Thyroid gland (tissue), 4 donors: ENCODE measurements around the gene IFT27. TPM values are rescaled to one million over a fixed set of nuclear protein-coding genes. Genes with fewer than 3 reads are reported as not detected.

Experiments used
- DNase-seq, 2 donors: peaks; one replicate each; pipeline ENCODE4 v3.0.0-alpha.2; 2019
- H3K27ac ChIP-seq, 3 donors: fragments of 200-600 bp; sonication (generic); 1 replicate in 2 of 3; 2 replicates in 1 of 3; pipeline ENCODE4 v1.5.1; 2016 to 2019; ENCODE audit warnings: mild to moderate bottlenecking in 1 of 3, moderate library complexity in 1 of 3
- H3K27me3 ChIP-seq: fragments of 200-600 bp; sonication (generic); one replicate; pipeline ENCODE4 v1.5.1; 2019
- H3K36me3 ChIP-seq, 2 donors: fragments of 200-600 bp; sonication (generic); one replicate each; pipeline ENCODE4 v1.5.1; 2016 to 2019
- H3K4me1 ChIP-seq, 2 donors: fragments of 200-600 bp; sonication (generic); one replicate each; pipeline ENCODE4 v1.5.1; 2017 to 2019
- H3K4me3 ChIP-seq, 3 donors: fragments of 200-600 bp; sonication (generic); replicated peaks in 1 of 3; 1 replicate in 2 of 3; 2 replicates in 1 of 3; pipeline ENCODE4 v1.5.1; 2016; ENCODE audit warnings: mild to moderate bottlenecking in 1 of 3
- H3K9me3 ChIP-seq: fragments of 200-600 bp; sonication (generic); one replicate; pipeline ENCODE4 v1.5.1; 2017
- POLR2A ChIP-seq, 2 donors: fragments of 450-650 bp; IDR thresholded peaks; one replicate each; pipeline ENCODE4 v1.6.1; 2017; ENCODE audit warnings: antibody characterized with exemption in 2 of 2, mild to moderate bottlenecking in 2 of 2, moderate library complexity in 1 of 2
- WGBS, 2 donors: methylation state at CpG; one replicate each; pipeline ENCODE4 v1.1.5; 2017; 5-methylcytosine and 5-hydroxymethylcytosine counted together
- intact Hi-C: fragments of 100-400 bp; cut with DNase I; formaldehyde crosslinking; loops from one replicate; pipeline ENCODE4 v1.15.1; 2023
- total RNA-seq, 4 donors: library from RNA; depleted of rRNA; stranded (reverse); fragments of >200 nt; gene quantifications; one replicate each; pipeline ENCODE4 v1.2.3, GENCODE V29; 2016
- TF ChIP-seq, protein P1 (sequence below), 6 experiments: fragments of 200-600 bp in 3 of 6; fragments of 450-650 bp in 3 of 6; sonication (generic) in 3 of 6; IDR thresholded peaks; one replicate each; pipeline ENCODE4 v1.5.1; 2016 to 2019; ENCODE audit warnings: antibody characterized with exemption in 6 of 6, mild to moderate bottlenecking in 2 of 6, inconsistent platforms in 1 of 6, moderate library complexity in 1 of 6

Gene IFT27
- total RNA-seq, 4 donors from 2014 or later = 25.1 to 39.2 (median 36.3) TPM

GRCh38 chr22:36772451-36772850, 3.5 kb downstream of the IFT27 start:
- H3K36me3 ChIP-seq = no peaks in the 10 kb centered on the region
- no peak overlapping the region for H3K4me3 ChIP-seq
- peaks cover 20 to 58% of the 10 kb centered on the region in 2 donors for H3K4me1 ChIP-seq
- intact Hi-C loops = no loop called here
- peak overlapping the region; percentile 37 to 93 (median 78) for H3K27ac ChIP-seq
- H3K27me3 ChIP-seq = no peaks in the 10 kb centered on the region
- WGBS, 2 donors = 58% methylated on average over 8 of the region's 8 CpGs
- no peaks in the 10 kb centered on the region for H3K9me3 ChIP-seq
- peak in 1 of 2 donors; percentile 64 for TF ChIP-seq POLR2A (IDR thresholded peaks at IDR 0.05)
- TF ChIP-seq, protein P1, sequence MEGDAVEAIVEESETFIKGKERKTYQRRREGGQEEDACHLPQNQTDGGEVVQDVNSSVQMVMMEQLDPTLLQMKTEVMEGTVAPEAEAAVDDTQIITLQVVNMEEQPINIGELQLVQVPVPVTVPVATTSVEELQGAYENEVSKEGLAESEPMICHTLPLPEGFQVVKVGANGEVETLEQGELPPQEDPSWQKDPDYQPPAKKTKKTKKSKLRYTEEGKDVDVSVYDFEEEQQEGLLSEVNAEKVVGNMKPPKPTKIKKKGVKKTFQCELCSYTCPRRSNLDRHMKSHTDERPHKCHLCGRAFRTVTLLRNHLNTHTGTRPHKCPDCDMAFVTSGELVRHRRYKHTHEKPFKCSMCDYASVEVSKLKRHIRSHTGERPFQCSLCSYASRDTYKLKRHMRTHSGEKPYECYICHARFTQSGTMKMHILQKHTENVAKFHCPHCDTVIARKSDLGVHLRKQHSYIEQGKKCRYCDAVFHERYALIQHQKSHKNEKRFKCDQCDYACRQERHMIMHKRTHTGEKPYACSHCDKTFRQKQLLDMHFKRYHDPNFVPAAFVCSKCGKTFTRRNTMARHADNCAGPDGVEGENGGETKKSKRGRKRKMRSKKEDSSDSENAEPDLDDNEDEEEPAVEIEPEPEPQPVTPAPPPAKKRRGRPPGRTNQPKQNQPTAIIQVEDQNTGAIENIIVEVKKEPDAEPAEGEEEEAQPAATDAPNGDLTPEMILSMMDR (IDR thresholded peaks at IDR 0.05) = no peak
- DNase-seq = peak; percentile 82 to 85

GRCh38 chr22:36771356-36772063, 4.4 kb downstream of the IFT27 start:
- H3K27ac ChIP-seq = peak overlapping the region in 2 of 3 donors; percentile 78 to 93
- TF ChIP-seq POLR2A (IDR thresholded peaks at IDR 0.05) = no peak
- TF ChIP-seq, protein P1 (IDR thresholded peaks at IDR 0.05) = no peak
- H3K4me1 ChIP-seq = peaks cover 18 to 58% of the 10 kb centered on the region in 2 donors
- DNase-seq = no peak
- H3K27me3 ChIP-seq = no peaks in the 10 kb centered on the region
- 96 to 97% methylated on average over 9 to 13 of the region's 13 CpGs for WGBS, 2 donors
- H3K9me3 ChIP-seq = no peaks in the 10 kb centered on the region
- H3K4me3 ChIP-seq = no peak overlapping the region
- intact Hi-C loops = no loop called here
- peaks cover 0 to 4% of the 10 kb centered on the region in 2 donors for H3K36me3 ChIP-seq

- Histone ChIP-seq H3K36me3 (peaks cover 0 to 4% of the 10 kb centered on the region in 2 donors), H3K4me3 (no peak overlapping the region), H3K9me3 (no peaks in the 10 kb centered on the region), H3K27ac (no peak overlapping the region), H3K4me1 (peaks cover 17 to 58% of the 10 kb centered on the region in 2 donors), H3K27me3 (no peaks in the 10 kb centered on the region)
- 62 to 66% methylated on average over 11 of the region's 11 CpGs for WGBS, 2 donors
- TF ChIP-seq, protein P1 (IDR thresholded peaks at IDR 0.05) = no peak
- no peak for TF ChIP-seq POLR2A (IDR thresholded peaks at IDR 0.05)
- intact Hi-C loops = no loop called here
- no peak for DNase-seq
Observed at GRCh38 chr22:36770513-36771231, 5.2 kb downstream of the IFT27 start.

DNA sequence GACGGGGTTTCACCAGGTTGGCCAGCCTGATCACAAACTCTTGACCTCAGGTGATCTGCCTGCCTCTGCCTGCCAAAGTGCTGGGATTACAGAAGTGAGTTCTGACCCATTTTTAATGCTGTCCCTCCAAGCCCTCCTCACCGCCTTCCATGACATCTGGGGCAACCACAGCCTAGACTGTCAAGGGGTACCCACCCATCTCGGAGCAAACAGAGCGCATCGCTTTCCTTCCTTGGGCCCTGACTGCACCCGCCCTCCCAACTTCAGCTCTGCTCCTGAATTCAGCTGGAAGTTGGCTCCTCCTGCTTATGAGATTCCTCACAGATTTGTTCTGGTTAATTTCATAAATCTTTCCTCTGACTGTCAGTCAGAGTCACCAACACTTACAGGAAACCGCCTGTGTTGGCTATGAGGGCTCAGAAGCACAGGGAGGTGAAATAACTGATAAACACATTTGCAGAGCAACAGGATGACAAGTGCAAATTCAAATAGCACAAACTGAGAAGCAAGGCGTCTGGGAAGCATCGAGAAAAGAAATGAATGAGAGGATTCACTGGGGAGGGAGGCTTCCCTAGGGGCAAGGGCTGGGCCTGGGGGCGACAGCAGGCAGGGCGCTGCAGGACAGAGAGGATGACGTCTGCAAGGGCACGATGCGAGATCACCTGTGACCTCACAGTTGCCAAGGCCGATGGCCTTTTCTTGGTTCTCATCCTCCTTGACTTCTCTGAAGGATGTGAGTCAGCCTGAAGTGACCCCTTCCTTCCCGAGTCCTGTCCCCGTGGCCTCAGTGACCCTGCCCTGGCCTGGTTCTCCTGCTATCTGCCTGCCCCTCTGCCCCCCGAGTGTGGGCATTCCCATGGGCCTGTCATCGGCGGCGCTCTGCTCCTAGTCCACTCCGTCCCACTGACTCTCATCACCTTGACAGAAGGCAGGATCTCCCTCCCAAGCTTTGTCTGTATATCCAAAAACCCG, 6.1 kb downstream of the IFT27 start:
- Histone ChIP-seq H3K4me1 (peaks cover 12 to 52% of the 10 kb centered on the region in 2 donors), H3K36me3 (peaks cover 0 to 4% of the 10 kb centered on the region in 2 donors), H3K27me3 (no peaks in the 10 kb centered on the region), H3K27ac (no peak overlapping the region), H3K4me3 (no peak overlapping the region), H3K9me3 (no peaks in the 10 kb centered on the region)
- no peak for TF ChIP-seq POLR2A (IDR thresholded peaks at IDR 0.05)
- TF ChIP-seq, protein P1 (IDR thresholded peaks at IDR 0.05) = no peak
- intact Hi-C loops = no loop called here
- WGBS, 2 donors = 76 to 83% methylated on average over 23 of the region's 23 CpGs
- DNase-seq = no peak
